ENCODE measurements around the gene AGBL1.

Gene AGBL1

DNA sequence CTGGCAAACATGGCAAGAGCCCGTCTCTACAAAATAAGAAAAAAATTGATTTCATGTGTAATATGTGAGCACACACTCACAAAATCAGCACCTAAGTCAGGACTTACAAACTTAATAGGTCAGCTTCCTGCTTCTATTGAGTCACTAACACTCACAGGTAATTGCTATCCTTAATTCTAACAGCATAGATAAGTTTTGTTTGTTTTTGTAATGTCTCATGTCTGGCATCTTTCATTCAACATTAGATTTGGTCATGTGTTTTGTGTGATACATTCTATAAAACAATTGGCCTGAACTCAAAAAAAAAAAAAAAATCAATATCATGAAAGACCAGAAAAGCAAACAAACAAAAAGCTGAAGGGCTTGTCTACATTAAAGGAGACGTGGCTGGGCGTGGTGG, 564.7 kb downstream of the AGBL1 start:
- DNase-seq (ENCODE audit: low read depth) = no peak

DNA sequence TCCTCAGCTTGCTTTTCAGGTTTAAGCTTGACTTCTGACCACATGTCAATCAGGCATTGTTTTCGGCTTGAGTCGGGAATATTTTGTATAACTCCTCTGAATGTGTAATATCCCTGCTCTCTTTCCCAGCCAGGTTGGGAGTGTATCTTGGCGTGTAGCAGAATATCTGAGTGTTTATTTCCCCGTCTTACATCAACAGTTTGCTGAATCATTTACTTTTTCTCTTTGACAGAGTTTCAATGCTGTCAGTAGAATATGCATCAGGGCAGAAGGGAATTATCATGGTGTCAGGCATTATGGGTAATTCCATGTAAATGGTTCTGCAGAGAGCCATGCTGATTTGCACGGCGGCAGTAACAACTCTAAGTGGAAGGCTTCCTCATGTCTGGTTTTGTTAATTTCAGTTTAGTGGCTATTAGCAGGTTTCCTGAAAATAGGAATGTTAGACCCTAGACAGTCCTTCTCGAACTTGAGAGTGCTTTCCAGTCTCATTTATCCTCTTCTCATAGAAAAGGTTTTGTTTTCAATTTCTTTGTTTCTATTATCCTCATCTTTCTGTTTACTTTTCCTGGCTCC, 566.3 kb downstream of the AGBL1 start:
- DNase-seq (ENCODE audit: low read depth) = no peak

DNA sequence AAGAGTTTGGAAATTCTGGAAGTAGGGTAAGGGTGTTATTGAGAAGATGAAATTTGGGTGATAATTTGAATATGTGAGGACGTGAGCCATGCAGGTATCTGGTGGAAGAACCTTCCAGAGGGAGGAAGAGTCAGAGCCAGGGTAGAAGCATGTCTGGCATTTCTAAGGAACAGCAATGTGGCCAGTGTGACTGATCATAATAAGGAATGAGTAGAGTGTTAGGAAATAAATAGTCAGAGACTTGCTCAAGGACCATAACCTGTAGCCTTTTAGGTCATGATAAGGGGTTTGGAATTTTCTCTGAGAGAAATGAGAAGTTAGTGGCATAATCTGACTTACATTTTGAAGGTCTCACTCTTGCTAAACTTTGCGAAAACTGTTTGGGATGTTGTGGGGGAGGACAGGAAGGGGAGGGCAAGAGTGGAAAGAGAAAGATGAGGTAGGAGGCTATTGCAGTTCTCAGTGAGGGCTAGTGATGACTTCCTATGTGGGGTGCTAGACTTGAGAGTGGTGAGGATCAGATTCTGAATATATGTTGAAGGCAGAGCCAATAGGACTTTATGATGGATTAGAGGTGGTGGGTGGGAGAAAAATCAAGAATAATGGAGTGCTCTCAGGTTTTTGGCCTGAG, 568.3 kb downstream of the AGBL1 start:
- DNase-seq (ENCODE audit: low read depth) = no peak

DNA sequence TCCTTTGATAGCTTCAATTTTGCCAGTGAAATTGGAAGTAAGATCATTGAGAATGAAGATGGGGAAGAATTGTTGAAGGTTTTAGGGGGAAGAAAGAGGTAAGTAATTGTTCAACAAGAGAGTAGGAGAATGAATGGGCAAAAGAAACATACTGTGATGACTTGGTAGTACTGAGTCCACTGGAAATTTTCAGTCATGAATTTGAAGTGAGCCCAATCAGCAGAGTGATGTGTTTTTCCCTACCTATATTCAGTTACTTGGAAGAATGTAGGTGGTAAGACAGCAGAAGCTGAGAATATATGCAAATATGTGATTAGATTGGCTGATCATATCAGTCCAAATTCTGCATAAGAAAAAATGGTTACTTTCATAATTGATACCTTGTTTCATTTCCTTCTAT, 569.6 kb downstream of the AGBL1 start:
- DNase-seq (ENCODE audit: low read depth) = no peak

DNA sequence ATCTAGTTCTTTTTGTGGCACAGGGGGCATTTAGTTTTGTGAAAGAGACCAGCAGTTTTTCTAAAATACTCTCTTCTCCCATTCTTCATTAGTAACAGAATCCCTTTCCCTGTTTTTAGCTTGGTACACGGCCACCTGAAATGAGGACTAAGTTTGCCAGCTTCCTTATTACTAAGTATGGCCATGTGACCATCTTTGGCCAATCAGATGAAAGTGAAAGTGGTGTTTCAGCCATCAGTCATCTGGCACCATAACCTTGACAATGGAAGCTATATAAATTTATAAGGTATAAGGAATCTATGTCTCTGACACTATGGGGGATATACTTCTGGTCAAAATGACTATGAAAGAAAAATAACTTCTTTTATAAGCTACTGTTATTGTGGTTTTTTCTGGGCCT, 570.4 kb downstream of the AGBL1 start:
- DNase-seq (ENCODE audit: low read depth) = no peak

DNA sequence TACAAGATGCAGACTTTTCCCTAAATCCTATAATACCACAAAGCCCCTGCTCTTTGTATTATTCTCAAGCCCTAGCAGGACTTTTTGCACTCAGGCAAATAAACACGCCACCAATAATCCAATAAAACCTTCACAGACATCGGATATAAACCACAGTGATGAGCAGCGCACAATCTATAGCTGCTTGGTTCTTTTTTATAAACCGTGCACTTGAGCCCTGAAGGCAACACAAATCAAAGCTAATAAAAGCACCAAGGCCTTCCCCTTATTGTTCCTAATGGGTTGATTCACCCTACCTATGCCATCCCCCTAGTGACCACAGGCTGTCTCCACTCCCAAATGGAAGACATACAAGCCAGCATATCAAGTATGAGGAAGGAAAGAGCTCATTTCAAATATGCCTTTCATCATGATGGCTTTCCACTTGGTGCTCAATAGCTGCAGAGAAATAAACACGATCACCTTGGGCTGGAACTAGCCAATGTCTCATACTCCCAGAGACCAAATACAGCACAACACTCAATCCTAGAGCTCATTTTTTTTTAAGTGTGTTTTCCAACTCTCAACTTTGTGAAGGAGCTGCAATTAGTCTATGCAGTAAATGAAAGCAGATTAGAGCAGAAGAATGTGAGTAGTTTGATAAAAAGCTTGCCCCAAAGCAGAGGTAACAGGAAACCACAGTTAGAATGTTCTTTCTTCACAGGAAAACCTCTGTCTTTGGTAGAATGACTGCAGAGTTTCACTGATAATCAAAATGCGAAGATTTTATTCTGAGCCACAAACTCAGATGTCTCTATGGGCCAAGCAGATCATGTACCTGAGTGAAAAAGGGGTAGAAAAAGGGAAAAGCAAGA, 573.9 kb downstream of the AGBL1 start:
- no peak for DNase-seq (ENCODE audit: low read depth)

DNA sequence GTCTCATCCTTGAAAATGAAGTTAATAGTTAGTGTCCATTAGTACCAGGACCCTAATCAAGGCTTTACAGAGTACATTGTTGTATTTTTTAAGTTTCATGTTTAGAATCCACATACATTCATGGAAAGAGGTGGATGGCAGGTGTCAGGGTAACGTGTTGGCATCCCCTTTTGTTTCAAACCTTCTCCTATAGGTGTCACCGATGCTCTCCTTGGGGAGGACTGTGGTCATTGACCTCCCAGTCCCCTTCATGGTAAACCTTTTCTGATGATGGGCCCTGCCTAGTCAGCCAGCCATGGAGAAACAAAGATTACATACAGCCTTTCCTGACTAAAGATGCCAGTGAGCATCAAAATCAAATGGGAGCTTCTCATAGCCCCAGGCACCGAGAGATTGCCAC, 574.8 kb downstream of the AGBL1 start:
- DNase-seq (ENCODE audit: low read depth) = no peak

DNA sequence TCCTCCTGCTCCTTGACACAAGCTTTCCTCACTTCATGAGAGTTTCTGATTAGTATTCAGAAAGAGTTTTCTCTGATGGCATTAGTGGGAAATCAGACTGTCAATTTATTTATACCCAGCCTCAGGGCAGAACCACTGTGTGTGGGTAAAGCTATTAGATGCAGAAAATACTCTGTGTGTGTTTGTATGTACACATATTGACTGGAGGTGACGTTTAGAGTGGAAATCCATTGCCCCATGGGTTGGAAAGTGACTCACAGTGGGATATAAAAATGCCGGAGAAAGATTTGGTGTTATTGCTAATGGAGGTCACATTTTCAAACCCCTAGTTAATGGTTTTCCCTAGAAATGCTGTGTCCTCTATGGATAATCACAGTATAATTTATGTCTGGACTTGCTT, 577.6 kb downstream of the AGBL1 start:
- DNase-seq (ENCODE audit: low read depth) = no peak

DNA sequence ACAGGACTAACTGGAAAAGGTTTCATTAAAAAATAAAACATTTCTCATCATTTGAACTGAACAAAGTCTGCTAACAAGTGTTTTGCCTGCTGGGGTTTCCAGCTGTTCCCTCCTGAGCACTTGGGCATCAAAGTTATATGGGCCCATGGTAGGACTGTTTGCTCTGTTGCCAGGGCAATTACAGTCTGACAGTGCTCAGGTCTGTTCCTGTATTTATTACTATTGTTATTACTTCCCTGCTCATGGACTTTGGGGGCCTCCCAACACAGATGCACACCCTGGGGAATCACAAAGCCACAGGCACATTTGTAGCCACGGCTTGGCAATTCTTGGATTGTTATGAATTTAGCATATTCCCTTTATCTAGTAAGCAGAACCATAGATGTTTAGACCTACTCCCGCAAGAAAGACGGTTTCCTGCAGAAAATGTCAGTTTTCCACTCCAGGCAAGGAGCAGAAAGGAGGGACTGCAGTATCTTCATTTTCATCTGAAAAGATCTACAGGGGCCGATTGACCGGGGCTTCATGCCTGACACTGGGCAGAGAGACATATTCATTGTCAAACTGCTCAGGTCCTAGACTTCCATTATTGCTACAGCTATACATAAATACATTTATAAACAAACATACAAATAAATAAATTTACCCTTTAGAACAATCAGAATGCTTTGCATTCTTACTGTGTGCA, 580.2 kb downstream of the AGBL1 start:
- no peak for DNase-seq (ENCODE audit: low read depth)

DNA sequence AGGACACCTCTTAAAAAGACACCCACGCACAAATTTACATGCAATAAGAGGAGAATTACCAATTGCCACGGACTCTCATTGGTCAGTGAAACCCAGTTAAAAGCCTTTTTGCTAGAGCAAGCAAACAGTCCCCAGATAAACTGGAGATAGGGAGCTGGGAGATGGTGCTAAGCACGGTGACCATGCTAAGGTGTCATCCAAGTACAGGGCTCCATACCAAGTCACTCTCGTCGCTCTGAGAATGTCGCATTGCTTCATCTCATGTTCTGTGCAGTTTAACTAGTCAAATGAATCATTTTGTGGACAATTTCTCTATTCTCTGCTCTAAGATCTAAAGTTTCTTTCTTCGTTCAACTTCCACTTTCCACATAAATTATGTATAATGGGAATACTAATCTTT, 581.9 kb downstream of the AGBL1 start:
- DNase-seq (ENCODE audit: low read depth) = no peak

DNA sequence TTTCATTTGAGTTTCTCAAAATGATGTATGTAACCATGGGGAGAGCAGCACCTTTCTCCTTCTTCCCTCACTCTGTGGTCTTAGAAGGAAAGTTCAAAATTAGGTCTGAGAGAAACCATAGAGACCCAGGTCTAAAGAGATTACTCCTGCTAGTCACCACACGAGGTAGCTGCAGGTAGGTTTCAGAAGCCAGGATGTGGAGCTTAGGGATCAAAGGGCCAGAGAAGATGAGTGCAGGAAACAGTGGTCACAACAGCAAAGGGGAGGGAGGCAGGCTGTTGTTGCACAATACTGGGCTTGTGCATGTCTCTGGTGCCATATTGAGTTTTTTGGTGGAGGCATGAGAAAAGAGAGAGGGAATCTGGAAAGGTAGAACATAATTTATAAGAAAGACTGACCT, 583.6 kb downstream of the AGBL1 start:
- DNase-seq (ENCODE audit: low read depth) = no peak

DNA sequence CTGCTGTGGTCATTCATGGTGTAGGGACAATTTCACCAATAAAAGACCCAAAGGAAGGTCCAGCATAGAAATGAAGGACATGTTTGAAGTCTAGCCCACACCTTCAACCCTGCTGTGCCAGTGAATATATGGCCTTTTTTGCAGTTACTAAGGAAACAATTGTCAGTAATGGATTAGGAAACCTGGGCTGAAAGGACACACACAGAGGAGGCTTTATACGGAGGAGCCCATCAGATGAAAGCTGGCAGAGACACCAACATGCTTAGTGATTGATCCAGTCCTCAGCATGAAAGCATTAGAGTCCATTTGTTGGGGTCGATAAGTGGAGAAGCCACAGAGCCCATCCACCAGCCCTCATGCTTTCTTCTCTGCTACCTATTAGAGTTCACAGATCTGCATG, 584.3 kb downstream of the AGBL1 start:
- DNase-seq (ENCODE audit: low read depth) = no peak

DNA sequence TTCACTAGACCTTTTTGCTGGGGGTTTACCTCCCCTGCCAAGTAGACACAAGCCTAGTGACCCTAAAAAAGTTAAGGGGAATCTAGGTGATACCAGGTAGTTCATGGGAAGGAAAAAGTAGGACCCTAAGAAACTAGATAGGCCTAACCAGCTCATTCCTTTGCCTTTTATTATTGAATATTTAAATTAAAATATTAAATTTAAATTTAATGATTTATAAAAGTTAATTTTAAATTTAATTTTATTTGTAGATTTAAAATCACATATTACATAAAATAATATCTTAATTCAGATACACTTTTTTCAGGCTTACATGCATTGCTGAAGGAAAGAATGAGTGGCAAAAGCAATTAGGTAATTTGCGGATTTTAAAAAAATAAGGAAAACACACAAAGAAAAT, 584.9 kb downstream of the AGBL1 start:
- no peak for DNase-seq (ENCODE audit: low read depth)

DNA sequence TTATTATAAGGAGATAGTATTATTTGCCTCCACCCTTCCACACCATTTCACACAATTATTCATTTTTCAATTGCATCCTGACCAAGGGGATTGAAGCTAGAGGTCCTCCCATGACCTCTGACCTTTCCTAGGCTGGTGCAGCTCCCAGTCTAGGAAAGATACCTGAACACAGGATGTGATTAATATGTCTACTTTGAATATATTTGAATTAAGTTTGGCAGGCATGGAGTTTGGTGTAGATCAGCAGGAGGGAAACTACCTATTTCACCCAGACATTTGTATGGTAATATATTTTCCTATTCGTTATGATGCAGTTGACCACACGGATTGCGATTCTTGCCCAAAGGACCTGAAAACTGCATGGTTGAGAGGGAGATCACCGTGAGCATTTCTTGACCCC, 596.3 kb downstream of the AGBL1 start:
- DNase-seq (ENCODE audit: low read depth) = no peak

DNA sequence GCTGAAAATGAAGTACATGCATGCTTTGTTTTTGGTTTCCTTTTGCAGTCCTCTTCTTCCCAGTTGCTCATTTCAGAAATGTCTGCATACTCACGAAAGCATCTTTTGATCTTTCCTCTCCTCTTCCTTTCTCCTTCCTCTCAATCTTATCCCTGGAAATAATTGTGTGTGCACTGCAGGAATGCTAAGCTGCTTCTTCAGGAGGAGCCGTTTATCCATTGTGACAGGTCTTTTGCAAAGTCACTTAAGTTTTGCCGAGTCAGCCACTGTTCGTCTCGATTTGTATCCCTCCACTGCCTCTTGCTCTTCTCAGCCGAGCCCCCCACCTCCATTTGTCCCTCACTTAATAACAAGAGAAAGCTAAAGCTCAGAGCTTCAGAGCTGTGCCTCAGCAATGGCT, 597.6 kb downstream of the AGBL1 start:
- no peak for DNase-seq (ENCODE audit: low read depth)

DNA sequence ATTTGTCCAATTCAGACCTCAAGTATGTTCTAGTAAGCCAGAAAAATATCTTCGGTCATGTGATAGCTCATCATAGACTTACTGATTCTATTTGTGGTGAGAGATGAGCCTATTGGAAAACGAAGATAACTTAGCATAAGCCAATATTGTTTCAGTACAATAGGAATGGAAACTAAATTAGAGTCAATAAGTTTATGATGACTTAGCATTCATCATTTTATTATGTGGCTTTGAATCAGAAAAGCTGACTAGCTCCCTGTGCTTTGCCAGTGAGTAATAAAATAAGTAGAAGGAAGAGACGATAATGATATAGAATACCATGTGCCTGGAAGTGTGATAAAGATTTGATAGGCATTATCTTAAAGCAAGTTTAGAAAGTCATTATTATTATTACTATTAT, 605.6 kb downstream of the AGBL1 start:
- no peak for DNase-seq (ENCODE audit: low read depth)

DNA sequence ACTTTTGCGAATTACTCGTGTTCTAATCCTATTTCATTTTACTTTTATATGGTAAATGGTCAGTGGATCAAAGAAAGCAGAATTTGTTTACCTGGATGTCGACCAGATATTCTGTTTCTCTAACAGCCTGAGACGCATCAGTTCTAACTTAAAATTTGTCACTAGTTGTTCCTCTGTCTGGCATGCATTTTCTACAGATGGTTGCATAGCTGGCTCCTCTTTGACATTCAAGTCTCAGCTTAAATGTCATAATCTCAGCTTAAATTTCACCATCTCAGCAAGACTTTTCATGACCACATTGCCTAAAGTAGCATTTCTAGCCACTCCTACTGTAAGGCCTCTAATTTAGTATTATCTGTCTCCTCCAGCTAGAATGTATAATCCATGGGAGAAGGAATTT, 609.3 kb downstream of the AGBL1 start:
- DNase-seq (ENCODE audit: low read depth) = no peak

DNA sequence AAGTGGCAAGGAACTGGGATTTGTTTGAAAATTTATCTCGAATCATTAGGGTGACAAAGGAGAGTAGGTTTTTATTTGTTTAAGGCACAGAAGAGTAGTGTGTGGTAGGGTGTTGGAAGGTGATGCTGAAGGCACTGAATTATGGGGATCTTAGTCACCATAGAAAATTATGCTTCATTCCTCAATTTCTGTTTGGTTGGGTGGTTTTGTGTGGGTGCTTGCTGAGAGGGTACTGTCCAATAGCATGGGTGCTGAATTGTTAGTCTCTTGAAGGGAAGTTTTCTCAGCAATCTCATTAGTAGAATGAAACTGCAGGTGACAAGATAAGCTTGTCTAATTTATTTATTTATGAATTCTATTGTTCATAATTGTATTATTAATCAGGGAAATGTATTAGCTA, 610.9 kb downstream of the AGBL1 start:
- DNase-seq (ENCODE audit: low read depth) = no peak

DNA sequence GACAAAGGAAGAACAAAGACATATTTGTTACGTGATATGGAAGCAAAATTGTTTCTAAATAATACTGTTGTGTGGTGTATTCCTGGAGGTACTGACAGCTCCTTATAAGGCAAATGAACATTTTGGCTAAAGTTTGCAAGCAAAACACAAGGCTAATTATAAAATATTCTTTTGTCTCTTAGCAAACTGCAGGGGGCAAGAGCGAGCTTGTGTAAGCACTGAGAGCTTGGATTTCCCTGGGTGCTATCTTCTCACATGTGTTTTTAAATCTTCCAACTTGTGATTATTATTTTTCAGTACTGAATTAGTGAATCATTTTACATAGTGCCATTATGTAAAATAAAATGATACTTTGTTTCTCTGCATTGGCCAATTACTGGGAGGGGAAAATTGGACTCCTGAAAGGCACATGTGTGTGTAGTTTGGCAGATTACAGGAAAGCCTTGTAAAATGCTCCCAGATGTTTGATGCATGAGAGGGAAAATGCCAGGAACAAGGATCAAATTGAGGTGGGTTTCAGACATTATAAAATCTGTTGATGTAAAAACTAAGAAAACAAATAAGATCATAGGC, 611.5 kb downstream of the AGBL1 start:
- DNase-seq (ENCODE audit: low read depth) = no peak

DNA sequence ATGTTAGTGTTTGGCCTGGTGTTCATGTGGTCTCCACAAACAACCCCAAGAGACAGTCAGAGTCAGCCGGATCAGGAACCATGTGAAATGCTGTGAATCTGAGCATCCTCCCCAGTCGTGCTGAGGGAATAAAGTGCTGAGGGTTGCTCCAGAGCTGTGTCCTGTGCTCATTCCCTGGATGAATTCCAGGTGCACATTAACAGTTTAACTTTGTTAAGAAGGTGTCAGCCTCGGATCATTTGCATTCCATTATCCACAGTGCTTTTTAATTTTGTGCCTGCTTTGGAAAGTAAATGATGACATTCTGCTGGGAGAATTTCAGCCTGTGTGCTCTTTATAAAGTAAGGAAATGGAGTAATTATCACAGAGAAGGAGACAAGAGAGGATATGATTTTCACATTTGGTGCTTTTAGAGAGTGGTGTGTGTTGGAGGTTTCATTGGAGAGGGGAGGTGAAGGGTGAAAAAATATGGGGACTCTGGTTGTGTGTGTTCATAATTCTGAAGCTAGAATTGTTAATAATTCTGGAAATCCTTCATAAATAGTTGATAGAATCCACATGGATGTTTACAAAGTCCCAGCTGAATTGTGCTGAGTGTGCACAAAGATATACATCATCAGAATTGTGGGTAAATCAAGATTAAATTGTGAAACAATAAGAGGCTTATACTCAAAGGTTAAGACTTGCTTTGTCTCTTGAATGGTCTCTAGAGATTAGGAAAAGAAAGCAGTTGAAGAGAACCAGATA, 621.4 kb downstream of the AGBL1 start:
- no peak for DNase-seq (ENCODE audit: low read depth)

DNA sequence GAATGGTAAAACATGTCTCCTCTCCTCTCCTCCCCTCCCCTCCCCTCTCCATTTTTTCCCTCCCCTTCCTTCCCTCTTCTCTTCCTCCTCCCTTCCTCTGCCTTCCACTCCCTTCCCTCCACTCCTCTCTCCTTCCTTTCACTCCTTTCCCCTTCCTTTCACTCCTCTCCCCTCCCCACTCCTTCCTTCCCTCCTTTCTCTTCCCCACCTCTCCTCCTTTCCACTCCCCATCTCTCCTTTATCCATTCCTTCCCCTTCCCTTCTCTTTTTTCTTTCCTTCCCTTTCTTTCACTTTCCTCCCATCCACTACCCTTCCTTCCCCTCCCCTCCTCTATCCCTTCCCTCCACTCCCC, 621.9 kb downstream of the AGBL1 start:
- DNase-seq (ENCODE audit: low read depth) = no peak

DNA sequence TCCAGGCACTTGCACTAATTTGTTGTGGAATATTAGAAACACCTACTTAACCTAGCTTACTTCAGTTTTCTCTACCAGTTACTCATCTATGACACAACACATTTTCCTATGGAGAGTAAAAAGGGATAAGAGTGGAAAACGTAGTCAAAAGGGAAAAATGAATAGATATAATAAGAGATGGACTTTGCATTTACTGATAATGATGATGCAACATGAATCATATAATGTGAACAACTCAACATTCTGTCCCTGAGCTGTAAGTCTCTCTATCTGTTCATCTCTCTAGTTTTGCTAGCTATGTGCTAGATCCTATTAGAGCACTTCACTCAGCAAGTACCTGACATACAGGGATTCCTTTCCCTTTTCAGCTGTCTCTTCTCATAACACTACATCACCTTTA, 627.1 kb downstream of the AGBL1 start:
- DNase-seq (ENCODE audit: low read depth) = no peak

All from stimulated activated CD8-positive, alpha-beta memory T cell treated with anti-CD3 and anti-CD28 coated beads, Interleukin-12 subunit alpha, Interleukin-12 subunit beta, amount 100 ng/mL, for 1 hour (primary cell).